GM10266 (cell line): ENCODE measurements around the gene ETS2.

Experiments used
- DNase-seq: peaks from one replicate; pipeline ENCODE4 v3.0.0; 2012; ENCODE audit errors: extremely low spot score
- CTCF ChIP-seq: IDR thresholded peaks from 2 replicates; pipeline ENCODE4 v1.5.1; 2012; ENCODE audit warnings: mild to moderate bottlenecking, low read depth; ENCODE audit not compliant: control insufficient read depth, insufficient read depth; ENCODE audit errors: missing control alignments

Gene ETS2

GRCh38 chr21:38863843-38864363, 58.2 kb downstream of the ETS2 start:
- DNase-seq = no peak

GRCh38 chr21:38864964-38865363, 59.2 kb downstream of the ETS2 start:
- no peak for TF ChIP-seq CTCF
- no peak for DNase-seq

More at GRCh38 chr21:38863843-38864363, 58.2 kb downstream of the ETS2 start:
- TF ChIP-seq CTCF = no peak

- no peak for DNase-seq
- TF ChIP-seq CTCF = no peak
Observed at GRCh38 chr21:38869196-38869595, 63.5 kb downstream of the ETS2 start.

- DNase-seq = no peak
- TF ChIP-seq CTCF = no peak
Observed at GRCh38 chr21:38869946-38870345, 64.2 kb downstream of the ETS2 start.
